GM10847 (cell line): Measurements from ENCODE around the gene C11orf68.
A peak's percentile ranks its signal among the peaks of the same experiment; 100 is the strongest.

Experiments
- POLR2A ChIP-seq: IDR thresholded peaks from 2 replicates; pipeline ENCODE4 v1.6.1; 2011; ENCODE audit not compliant: insufficient read length; ENCODE audit errors: extremely low read depth

The C11orf68 gene

GRCh38 chr11:65886826-65887722 is 31.8 kb downstream of the C11orf68 start:
- no peak for TF ChIP-seq POLR2A

GRCh38 chr11:65885808-65886536 is 32.9 kb downstream of the C11orf68 start:
- no peak for TF ChIP-seq POLR2A

- no peak for TF ChIP-seq POLR2A
Measured at GRCh38 chr11:65885231-65885630, 33.6 kb downstream of the C11orf68 start.

GRCh38 chr11:65884716-65885092 is 34.2 kb downstream of the C11orf68 start:
- no peak for TF ChIP-seq POLR2A

GRCh38 chr11:65883786-65884715 is 34.8 kb downstream of the C11orf68 start:
- no peak for TF ChIP-seq POLR2A

GRCh38 chr11:65883058-65883761 is 35.7 kb downstream of the C11orf68 start:
- no peak for TF ChIP-seq POLR2A

- TF ChIP-seq POLR2A: no peak
Measured at GRCh38 chr11:65882120-65883057, 36.5 kb downstream of the C11orf68 start.

GRCh38 chr11:65880844-65881421 is 37.9 kb downstream of the C11orf68 start:
- no peak for TF ChIP-seq POLR2A

- no peak for TF ChIP-seq POLR2A
Measured at GRCh38 chr11:65880027-65880426, 38.8 kb downstream of the C11orf68 start.

GRCh38 chr11:65879617-65880016 is 39.2 kb downstream of the C11orf68 start, which contains the start of gene CTSW:
Gene CTSW (plus strand): TSS chr11:65879837. CDS start chr11:65879855, 18 bp downstream.
- TF ChIP-seq POLR2A: no peak

GRCh38 chr11:65873318-65874156 is 45.3 kb downstream of the C11orf68 start:
- peak; percentile 60 for TF ChIP-seq POLR2A
